Natural killer cell treated with Interleukin-12 subunit alpha and Interleukin-12 subunit beta and Interleukin-15 and Interleukin-18, amount 100 ng/mL, for 72 hours (primary cell): ENCODE results near the gene PHGDH. TPM values are rescaled to one million over a fixed set of nuclear protein-coding genes. Genes with fewer than 3 reads are reported as not detected.
"Not testable (repeated sequence)": the region's sequence is repeated elsewhere in the genome, so short reads cannot be mapped to it uniquely, and the experiment has no call there.

Source experiments
- ATAC-seq, 2 donors: fragments of 150-1000 bp; cut with Tn5 transposase in 1 of 2; sonication (Bioruptor Pico), chemical (Tn5 transposase) in 1 of 2; 2 replicates each; pipeline ENCODE4 v1.10.0; 2021
- DNase-seq: peaks from one replicate; pipeline ENCODE4 v3.0.0; 2022; ENCODE audit warnings: low spot score
- H3K27ac Mint-ChIP-seq, 2 donors: 1 replicate in 1 of 2; 2 replicates in 1 of 2; pipeline ENCODE4 v1.8.0; 2022; ENCODE audit warnings: mixed read lengths in 2 of 2, mild to moderate bottlenecking in 1 of 2, moderate library complexity in 1 of 2
- H3K27me3 Mint-ChIP-seq, 2 donors: 1 replicate in 1 of 2; 2 replicates in 1 of 2; pipeline ENCODE4 v1.8.0; 2022; ENCODE audit warnings: mixed read lengths in 2 of 2
- H3K36me3 Mint-ChIP-seq: one replicate; pipeline ENCODE4 v1.8.0; 2022; ENCODE audit warnings: mixed read lengths
- H3K4me1 Mint-ChIP-seq, 2 donors: 1 replicate in 1 of 2; 2 replicates in 1 of 2; pipeline ENCODE4 v1.8.0; 2022; ENCODE audit warnings: low read depth in 2 of 2, mixed read lengths in 2 of 2, mild to moderate bottlenecking in 1 of 2
- H3K4me3 Mint-ChIP-seq: one replicate; pipeline ENCODE4 v1.8.0; 2022; ENCODE audit warnings: mixed read lengths
- H3K9me3 Mint-ChIP-seq: 2 replicates; pipeline ENCODE4 v1.8.0; 2022; ENCODE audit warnings: mixed read lengths
- total RNA-seq, 2 donors: library from RNA; stranded (reverse); gene quantifications; one replicate each; pipeline ENCODE4 v1.2.3, GENCODE V29; 2022

Gene PHGDH
- total RNA-seq, 2 donors from 2014 or later = 37.6 to 42.1 TPM

GRCh38 chr1:119681560-119681959, 30.2 kb upstream of the PHGDH start:
- ATAC-seq = no peak
- Mint-ChIP-seq H3K36me3 (no peaks in the 10 kb centered on the region), H3K27me3 (peaks cover 6 to 18% of the 10 kb centered on the region in 2 donors), H3K27ac (no peak overlapping the region), H3K9me3 (no peaks in the 10 kb centered on the region), H3K4me1 (no peaks in the 10 kb centered on the region), H3K4me3 (no peak overlapping the region)
- no peak for DNase-seq

DNA sequence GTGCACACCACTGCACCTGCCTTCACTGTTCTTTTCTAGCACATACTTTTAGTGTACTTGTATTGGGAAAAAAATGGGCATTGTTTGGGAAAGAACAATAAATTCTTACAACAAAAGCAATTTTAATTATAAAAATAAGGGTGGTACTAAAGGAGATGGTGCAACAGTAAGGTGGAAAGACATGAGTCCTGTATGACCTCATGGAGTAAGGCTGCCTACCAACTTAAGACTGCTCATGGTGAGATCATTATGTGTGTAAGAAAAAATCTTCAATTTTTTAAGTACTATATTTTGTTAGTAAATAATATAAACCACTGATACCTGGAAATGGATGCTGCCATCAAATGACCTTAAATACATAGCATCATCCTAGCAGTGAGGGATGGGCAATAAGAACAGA, 29.6 kb upstream of the PHGDH start:
- Mint-ChIP-seq H3K27me3 (peaks cover 6 to 22% of the 10 kb centered on the region in 2 donors), H3K36me3 (no peaks in the 10 kb centered on the region), H3K9me3 (no peaks in the 10 kb centered on the region), H3K4me1 (no peaks in the 10 kb centered on the region), H3K4me3 (no peak overlapping the region), H3K27ac (no peak overlapping the region)
- no peak for DNase-seq
- ATAC-seq = no peak

DNA sequence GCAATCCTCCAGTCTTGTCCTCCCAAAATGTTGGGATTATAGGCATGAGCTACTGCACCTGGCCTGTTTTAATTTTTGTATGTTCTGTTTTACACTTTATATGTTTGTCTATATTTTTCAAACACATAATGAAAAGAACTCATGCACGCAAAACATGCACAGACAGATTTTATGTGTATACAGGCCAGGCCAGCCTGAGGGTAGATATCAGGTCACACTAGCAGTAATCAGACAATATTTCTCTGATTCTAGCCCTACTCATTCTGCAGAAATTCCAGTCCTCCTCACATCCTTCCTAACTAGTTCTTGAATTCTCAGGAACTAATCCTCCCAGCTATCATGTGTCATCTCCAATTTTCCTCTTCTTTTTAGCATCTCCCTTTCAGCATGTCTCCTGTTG, 27.8 kb upstream of the PHGDH start:
- no peak for DNase-seq

DNA sequence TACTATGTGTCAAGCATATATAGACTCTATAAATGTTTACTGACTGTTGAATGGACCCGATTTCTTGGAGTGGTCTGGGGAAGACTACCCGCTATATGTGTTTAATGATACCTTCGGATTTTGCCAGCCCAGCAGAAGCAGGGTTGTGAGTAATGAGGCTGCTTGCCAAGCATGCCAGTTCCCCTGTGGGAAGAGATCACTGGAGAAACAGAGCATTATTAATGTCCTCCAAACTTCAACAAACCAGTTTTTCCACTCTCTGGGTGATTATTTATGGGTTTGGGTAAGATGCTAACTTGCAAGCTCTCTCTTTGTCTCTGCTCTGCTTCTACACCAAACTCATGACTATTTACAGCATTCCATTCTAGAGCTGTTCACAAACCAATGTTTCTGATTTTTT, 25.1 kb upstream of the PHGDH start:
- DNase-seq = no peak
- no peak for ATAC-seq
- peaks cover 5 to 17% of the 10 kb centered on the region in 2 donors for H3K27me3 Mint-ChIP-seq
- no peaks in the 10 kb centered on the region for H3K9me3 Mint-ChIP-seq
- H3K36me3 Mint-ChIP-seq = no peaks in the 10 kb centered on the region
- no peaks in the 10 kb centered on the region for H3K4me1 Mint-ChIP-seq
- no peak overlapping the region for H3K4me3 Mint-ChIP-seq
- H3K27ac Mint-ChIP-seq = no peak overlapping the region

More for the DNA sequence above, 27.8 kb upstream of the PHGDH start:
- Mint-ChIP-seq H3K27ac (no peak overlapping the region), H3K4me1 (no peaks in the 10 kb centered on the region), H3K4me3 (no peak overlapping the region), H3K27me3 (peaks cover 8 to 21% of the 10 kb centered on the region in 2 donors), H3K36me3 (no peaks in the 10 kb centered on the region), H3K9me3 (no peaks in the 10 kb centered on the region)
- ATAC-seq = no peak

GRCh38 chr1:119687434-119688079, 24.2 kb upstream of the PHGDH start:
- Mint-ChIP-seq H3K9me3 (no peaks in the 10 kb centered on the region), H3K36me3 (peaks cover 4% of the 10 kb centered on the region), H3K4me1 (no peaks in the 10 kb centered on the region), H3K27ac (no peak overlapping the region), H3K27me3 (peaks cover 5 to 17% of the 10 kb centered on the region in 2 donors), H3K4me3 (no peak overlapping the region)
- DNase-seq = no peak
- no peak for ATAC-seq

GRCh38 chr1:119688810-119689209, 22.9 kb upstream of the PHGDH start:
- H3K27me3 Mint-ChIP-seq = peaks cover 7 to 17% of the 10 kb centered on the region in 2 donors
- ATAC-seq (no peak), DNase-seq (no peak)
- no peak overlapping the region for H3K27ac Mint-ChIP-seq
- no peaks in the 10 kb centered on the region for H3K4me1 Mint-ChIP-seq
- H3K9me3 Mint-ChIP-seq = no peaks in the 10 kb centered on the region
- no peak overlapping the region for H3K4me3 Mint-ChIP-seq
- H3K36me3 Mint-ChIP-seq = peaks cover 4% of the 10 kb centered on the region

DNA sequence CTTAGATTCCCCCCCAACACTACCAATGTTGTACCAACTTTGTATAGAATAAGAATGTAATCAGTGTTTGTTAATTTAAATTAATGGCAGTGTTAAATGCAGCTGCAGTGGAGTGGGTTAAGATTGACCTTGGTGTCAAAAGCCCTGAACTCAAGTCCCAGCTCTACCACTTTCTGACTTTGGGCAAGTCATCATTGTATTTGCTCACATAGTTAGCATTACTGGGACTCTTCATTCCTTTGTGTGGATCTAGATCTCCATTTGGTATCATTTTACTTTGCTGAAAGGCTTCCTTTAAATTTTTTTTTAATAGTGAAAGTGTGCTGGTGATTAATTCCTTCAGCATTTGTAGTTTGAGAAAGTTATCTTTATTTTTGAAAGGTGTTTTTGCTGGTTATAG, 22.2 kb upstream of the PHGDH start:
- no peaks in the 10 kb centered on the region for H3K4me1 Mint-ChIP-seq
- H3K27me3 Mint-ChIP-seq = peaks cover 11 to 22% of the 10 kb centered on the region in 2 donors
- H3K4me3 Mint-ChIP-seq = no peak overlapping the region
- H3K9me3 Mint-ChIP-seq = peaks cover 4% of the 10 kb centered on the region
- no peak for DNase-seq
- peaks cover 8% of the 10 kb centered on the region for H3K36me3 Mint-ChIP-seq
- H3K27ac Mint-ChIP-seq = no peak overlapping the region
- no peak for ATAC-seq

DNA sequence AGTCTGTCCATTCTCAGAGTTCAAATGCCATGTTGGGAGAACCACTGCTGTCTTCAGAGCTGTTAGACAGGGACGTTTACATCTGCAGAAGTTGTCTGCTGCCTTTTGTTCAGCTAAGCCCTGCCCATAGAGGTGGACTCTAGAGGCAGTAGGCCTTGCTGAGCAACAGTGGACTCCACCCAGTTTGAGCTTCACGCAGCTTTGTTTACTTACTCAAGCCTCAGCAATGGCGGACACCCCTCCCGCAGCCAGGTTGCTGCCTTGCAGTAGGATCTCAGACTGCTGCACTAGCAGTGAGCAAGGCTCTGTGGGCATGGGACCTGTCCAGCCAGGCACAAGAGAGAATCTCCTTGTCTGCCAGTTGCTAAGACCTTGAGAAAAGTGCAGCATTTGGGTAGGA, 14.9 kb upstream of the PHGDH start:
- peaks cover 21 to 47% of the 10 kb centered on the region in 2 donors for H3K27me3 Mint-ChIP-seq
- not testable (repeated sequence) for H3K27ac Mint-ChIP-seq, H3K9me3 Mint-ChIP-seq, H3K4me3 Mint-ChIP-seq, H3K4me1 Mint-ChIP-seq, ATAC-seq, DNase-seq
- H3K36me3 Mint-ChIP-seq = peaks cover 17% of the 10 kb centered on the region

DNA sequence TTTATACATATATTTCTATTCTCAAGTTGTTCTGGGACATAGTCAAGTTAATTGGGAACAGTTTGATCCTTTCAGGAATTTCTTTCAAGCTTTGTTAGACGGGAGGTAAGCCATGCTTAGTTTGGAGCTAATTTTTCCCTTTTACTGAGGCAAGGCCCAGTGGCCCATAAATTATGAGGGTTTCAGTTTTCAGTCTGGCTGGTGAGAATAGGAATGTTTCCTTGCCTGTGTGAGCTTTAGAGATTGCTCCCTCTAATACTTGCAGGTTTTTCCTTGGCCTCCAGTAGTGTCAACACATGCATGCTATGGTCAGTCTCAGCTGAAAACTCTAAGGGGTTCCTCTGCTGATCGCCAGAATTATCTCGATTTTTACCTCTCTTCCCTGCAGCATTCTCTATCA, 14.1 kb upstream of the PHGDH start:
- Mint-ChIP-seq H3K4me3 (no peak overlapping the region), H3K36me3 (peaks cover 19% of the 10 kb centered on the region), H3K27ac (no peak overlapping the region), H3K9me3 (peaks cover 13% of the 10 kb centered on the region), H3K27me3 (peaks cover 21 to 47% of the 10 kb centered on the region in 2 donors), H3K4me1 (no peaks in the 10 kb centered on the region)
- no peak for DNase-seq
- no peak for ATAC-seq

DNA sequence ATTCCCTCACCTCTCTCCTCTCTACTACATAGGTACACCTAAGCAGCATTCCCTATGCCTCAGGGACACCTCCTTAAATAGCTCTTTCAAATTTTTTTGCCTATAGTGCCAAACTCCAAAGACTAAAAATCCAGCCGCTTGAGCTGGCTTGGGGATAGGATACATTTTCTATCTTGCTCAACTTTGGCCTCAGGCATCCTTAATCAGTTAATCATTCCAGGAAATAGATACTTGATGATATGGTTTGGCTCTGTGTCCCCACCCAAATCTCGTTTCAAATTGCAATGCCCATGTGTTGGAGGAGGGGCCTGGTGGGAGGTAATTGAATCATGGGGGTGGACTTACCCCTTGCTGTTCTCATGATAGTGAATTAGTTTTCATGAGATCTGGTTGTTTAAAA, 11.4 kb upstream of the PHGDH start:
- ATAC-seq (no peak), DNase-seq (no peak)
- Mint-ChIP-seq H3K4me3 (no peak overlapping the region), H3K27me3 (peaks cover 16 to 39% of the 10 kb centered on the region in 2 donors), H3K27ac (no peak overlapping the region), H3K36me3 (peaks cover 19% of the 10 kb centered on the region), H3K4me1 (no peaks in the 10 kb centered on the region), H3K9me3 (peaks cover 5% of the 10 kb centered on the region)

GRCh38 chr1:119701659-119702058, 10.1 kb upstream of the PHGDH start:
- Mint-ChIP-seq H3K9me3 (peaks cover 5% of the 10 kb centered on the region), H3K36me3 (peaks cover 19% of the 10 kb centered on the region), H3K27me3 (peaks cover 15 to 34% of the 10 kb centered on the region in 2 donors), H3K27ac (no peak overlapping the region), H3K4me1 (no peaks in the 10 kb centered on the region), H3K4me3 (no peak overlapping the region)
- ATAC-seq (no peak), DNase-seq (no peak)

- peaks cover 5% of the 10 kb centered on the region for H3K9me3 Mint-ChIP-seq
- no peak for DNase-seq
- H3K27me3 Mint-ChIP-seq = peaks cover 15 to 34% of the 10 kb centered on the region in 2 donors
Observed at GRCh38 chr1:119702384-119702783, 9.3 kb upstream of the PHGDH start.

GRCh38 chr1:119703666-119704450, 7.9 kb upstream of the PHGDH start:
- Mint-ChIP-seq H3K9me3 (peaks cover 5% of the 10 kb centered on the region), H3K4me1 (no peaks in the 10 kb centered on the region), H3K4me3 (no peak overlapping the region), H3K27me3 (peaks cover 12 to 28% of the 10 kb centered on the region in 2 donors), H3K27ac (no peak overlapping the region), H3K36me3 (peaks cover 19% of the 10 kb centered on the region)
- no peak for DNase-seq
- ATAC-seq = no peak

More at GRCh38 chr1:119702384-119702783, 9.3 kb upstream of the PHGDH start:
- no peak overlapping the region for H3K4me3 Mint-ChIP-seq
- H3K36me3 Mint-ChIP-seq = peaks cover 19% of the 10 kb centered on the region
- no peak overlapping the region for H3K27ac Mint-ChIP-seq
- no peaks in the 10 kb centered on the region for H3K4me1 Mint-ChIP-seq
- no peak for ATAC-seq

GRCh38 chr1:119706599-119706998, 5.1 kb upstream of the PHGDH start:
- not testable (repeated sequence) for H3K27ac Mint-ChIP-seq, H3K4me3 Mint-ChIP-seq, H3K9me3 Mint-ChIP-seq, ATAC-seq, DNase-seq, H3K4me1 Mint-ChIP-seq
- Mint-ChIP-seq H3K36me3 (peaks cover 14% of the 10 kb centered on the region), H3K27me3 (peaks cover 12% of the 10 kb centered on the region in 2 donors)
